Measurements from ENCODE around the gene KRT26.

The KRT26 gene

DNA sequence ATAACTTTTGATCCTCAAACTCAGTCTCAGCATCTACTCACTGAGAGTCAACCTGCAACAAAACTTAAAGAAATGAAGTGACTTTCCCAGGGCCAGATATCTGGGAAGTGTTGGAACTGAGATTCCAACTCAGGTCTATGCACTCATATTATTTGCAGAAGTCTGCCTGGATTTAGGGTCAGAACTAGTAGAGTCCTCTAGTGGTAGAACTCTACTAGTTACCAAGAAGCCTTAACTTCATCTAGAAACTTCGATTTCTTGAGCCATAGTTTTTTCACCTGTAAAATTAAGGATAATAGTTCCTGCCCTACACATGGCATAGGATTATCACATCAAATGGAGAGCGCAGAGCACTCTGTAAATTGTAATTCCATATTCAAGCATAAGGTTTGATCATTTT is 45.1 kb downstream of the KRT26 start:
- Histone ChIP-seq H3K9ac (ENCODE audit: low read length) (no peak overlapping the region), H3K4me1 (ENCODE audit: insufficient read depth, low read length) (no peaks in the 10 kb centered on the region), H3K36me3 (ENCODE audit: insufficient read depth, low read length) (no peaks in the 10 kb centered on the region), H3K27ac (ENCODE audit: low read depth, low read length) (no peak overlapping the region), H3K27me3 (ENCODE audit: control insufficient read depth in 1 of 2, insufficient read depth in 2 of 2, low read length in 2 of 2) (no peaks in the 10 kb centered on the region), H3K9me3 (ENCODE audit: low read length) (no peaks in the 10 kb centered on the region), H3K4me3 (ENCODE audit: low read depth in 1 of 2, low read length in 2 of 2) (no peak overlapping the region)

DNA sequence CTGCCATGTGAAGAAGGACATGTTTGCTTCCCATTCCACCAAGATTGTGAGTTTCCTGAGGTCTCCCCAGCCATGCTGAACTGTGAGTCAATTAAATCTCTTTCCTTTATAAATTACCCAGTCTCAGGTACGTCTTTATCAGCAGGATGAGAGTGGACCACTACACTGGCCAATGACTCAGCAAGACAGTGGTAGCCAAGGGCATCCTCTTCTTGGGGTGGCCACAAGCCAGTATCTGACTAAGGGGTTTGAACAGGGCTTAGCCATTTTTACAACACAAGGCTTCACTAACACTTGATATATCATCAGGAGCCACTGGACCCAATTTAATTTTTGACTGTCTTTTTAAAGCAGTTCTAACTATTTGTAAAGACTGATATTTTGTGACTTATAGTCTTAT is 47.3 kb downstream of the KRT26 start:
- no peaks in the 10 kb centered on the region for H3K27me3 ChIP-seq (ENCODE audit: control insufficient read depth in 1 of 2, insufficient read depth in 2 of 2, low read length in 2 of 2)
- no peaks in the 10 kb centered on the region for H3K4me1 ChIP-seq (ENCODE audit: insufficient read depth, low read length)
- no peak overlapping the region for H3K27ac ChIP-seq (ENCODE audit: low read depth, low read length)
- no peak overlapping the region for H3K4me3 ChIP-seq (ENCODE audit: low read depth in 1 of 2, low read length in 2 of 2)
- no peaks in the 10 kb centered on the region for H3K36me3 ChIP-seq (ENCODE audit: insufficient read depth, low read length)
- no peak overlapping the region for H3K9ac ChIP-seq (ENCODE audit: low read length)
- no peaks in the 10 kb centered on the region for H3K9me3 ChIP-seq (ENCODE audit: low read length)

DNA sequence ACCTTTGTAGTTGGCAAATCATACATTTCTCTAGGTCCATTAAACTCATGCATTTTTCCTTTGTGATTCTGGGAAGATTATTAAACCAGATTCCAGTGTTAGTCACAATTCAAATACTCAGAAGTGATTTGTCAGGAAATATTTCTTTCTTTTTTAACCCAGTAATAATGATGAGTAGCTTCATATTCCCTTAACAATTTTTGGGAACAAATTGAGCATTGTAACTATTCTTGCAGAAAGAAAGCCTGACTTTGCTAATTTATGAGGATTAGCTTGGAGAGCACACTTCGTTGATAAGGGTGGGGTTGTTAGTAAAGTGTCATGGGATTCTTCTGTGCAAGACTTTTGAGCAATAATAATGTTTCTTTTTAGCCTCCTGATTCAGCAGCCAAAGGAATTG is 49.8 kb downstream of the KRT26 start:
- no peaks in the 10 kb centered on the region for H3K27me3 ChIP-seq (ENCODE audit: control insufficient read depth in 1 of 2, insufficient read depth in 2 of 2, low read length in 2 of 2)
- no peaks in the 10 kb centered on the region for H3K9me3 ChIP-seq (ENCODE audit: low read length)
- no peak overlapping the region for H3K9ac ChIP-seq (ENCODE audit: low read length)
- H3K36me3 ChIP-seq (ENCODE audit: insufficient read depth, low read length) = no peaks in the 10 kb centered on the region
- no peak overlapping the region for H3K27ac ChIP-seq (ENCODE audit: low read depth, low read length)
- no peaks in the 10 kb centered on the region for H3K4me1 ChIP-seq (ENCODE audit: insufficient read depth, low read length)
- no peak overlapping the region for H3K4me3 ChIP-seq (ENCODE audit: low read depth in 1 of 2, low read length in 2 of 2)

DNA sequence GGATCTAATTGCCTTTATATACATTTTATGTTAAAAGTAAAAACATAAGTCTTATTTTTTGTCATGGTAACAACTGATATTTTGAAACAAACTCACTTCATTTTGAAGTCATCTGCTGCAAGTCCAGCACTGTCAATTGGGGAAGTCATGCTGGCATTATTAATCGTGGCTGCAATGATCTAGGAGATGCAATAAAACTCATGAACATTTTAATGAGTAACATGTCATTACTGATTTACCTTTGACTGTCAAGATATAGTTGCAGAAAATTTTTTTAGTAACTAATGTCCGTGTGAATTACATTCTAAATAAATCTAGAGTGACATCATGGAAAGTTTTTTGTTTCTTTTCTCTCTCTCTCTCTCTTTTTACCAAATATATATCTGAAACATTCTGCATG is 51.1 kb downstream of the KRT26 start:
- Histone ChIP-seq H3K4me1 (ENCODE audit: insufficient read depth, low read length) (no peaks in the 10 kb centered on the region), H3K9me3 (ENCODE audit: low read length) (no peaks in the 10 kb centered on the region), H3K4me3 (ENCODE audit: low read depth in 1 of 2, low read length in 2 of 2) (no peak overlapping the region), H3K27me3 (ENCODE audit: control insufficient read depth in 1 of 2, insufficient read depth in 2 of 2, low read length in 2 of 2) (no peaks in the 10 kb centered on the region), H3K9ac (ENCODE audit: low read length) (no peak overlapping the region), H3K36me3 (ENCODE audit: insufficient read depth, low read length) (no peaks in the 10 kb centered on the region), H3K27ac (ENCODE audit: low read depth, low read length) (no peak overlapping the region)

DNA sequence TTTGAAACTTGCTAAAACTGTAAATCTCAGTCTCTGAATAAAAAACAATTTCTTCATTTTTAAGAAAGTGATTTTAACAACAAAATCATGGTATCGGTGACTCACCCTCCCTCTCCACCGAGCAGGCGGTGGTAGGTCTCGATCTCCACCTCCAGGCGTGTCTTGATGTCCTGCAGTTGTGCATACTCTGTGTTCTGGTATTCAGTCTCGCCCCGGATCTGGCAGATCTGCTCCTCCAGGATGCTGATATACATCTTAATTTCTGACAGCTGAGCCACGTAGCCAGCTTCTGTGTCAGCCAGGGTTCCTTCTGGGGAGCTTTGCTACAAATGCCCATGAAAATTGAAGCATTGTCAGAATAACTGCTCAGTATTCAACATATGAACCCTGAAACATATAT is 53.1 kb downstream of the KRT26 start:
- Histone ChIP-seq H3K4me3 (ENCODE audit: low read depth in 1 of 2, low read length in 2 of 2) (no peak overlapping the region), H3K9me3 (ENCODE audit: low read length) (no peaks in the 10 kb centered on the region), H3K4me1 (ENCODE audit: insufficient read depth, low read length) (no peaks in the 10 kb centered on the region), H3K27ac (ENCODE audit: low read depth, low read length) (no peak overlapping the region), H3K27me3 (ENCODE audit: control insufficient read depth in 1 of 2, insufficient read depth in 2 of 2, low read length in 2 of 2) (no peaks in the 10 kb centered on the region), H3K36me3 (ENCODE audit: insufficient read depth, low read length) (no peaks in the 10 kb centered on the region), H3K9ac (ENCODE audit: low read length) (no peak overlapping the region)

DNA sequence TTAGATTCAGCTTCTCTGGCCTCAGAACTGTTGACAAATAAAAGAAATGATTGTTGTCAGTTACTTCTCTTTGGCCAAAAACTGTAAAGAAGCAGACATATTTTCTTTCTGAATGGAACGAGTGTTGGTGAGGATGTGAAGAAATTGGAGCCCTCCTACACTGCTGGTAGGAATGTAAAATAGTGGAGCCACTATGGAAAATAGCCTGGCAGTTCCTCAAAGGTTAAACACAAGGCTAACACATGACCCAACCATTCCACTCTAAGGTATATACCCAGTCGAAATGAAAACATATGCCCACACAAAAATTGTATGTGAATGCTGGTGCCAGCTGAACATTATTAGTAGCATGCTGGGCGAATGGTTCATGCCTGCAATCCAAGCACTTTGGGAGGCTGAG is 54.2 kb downstream of the KRT26 start:
- Histone ChIP-seq H3K36me3 (ENCODE audit: insufficient read depth, low read length) (no peaks in the 10 kb centered on the region), H3K4me1 (ENCODE audit: insufficient read depth, low read length) (no peaks in the 10 kb centered on the region), H3K9me3 (ENCODE audit: low read length) (no peaks in the 10 kb centered on the region), H3K4me3 (ENCODE audit: low read depth in 1 of 2, low read length in 2 of 2) (no peak overlapping the region), H3K27me3 (ENCODE audit: control insufficient read depth in 1 of 2, insufficient read depth in 2 of 2, low read length in 2 of 2) (no peaks in the 10 kb centered on the region), H3K27ac (ENCODE audit: low read depth, low read length) (no peak overlapping the region), H3K9ac (ENCODE audit: low read length) (no peak overlapping the region)

All from muscle layer of colon (tissue), 2 donors.